HG02943 (cell line): Measurements from ENCODE around the gene KCTD12.
"Not testable (repeated sequence)": the region's sequence is repeated elsewhere in the genome, so short reads cannot be mapped to it uniquely, and the experiment has no call there.

Experiments used
- ATAC-seq: cut with Tn5 transposase; IDR thresholded peaks from one replicate; pipeline ENCODE4 v1.9.1; 2021; ENCODE audit warnings: mild to moderate bottlenecking, low read depth, moderate library complexity; ENCODE audit not compliant: unreplicated experiment

KCTD12 gene

GRCh38 chr13:76886292-76887075 lies at the start of gene KCTD12:
KCTD12 (minus strand) TSS chr13:76886405; CDS start chr13:76886148, 257 bp downstream.
- peak; percentile 66 for ATAC-seq

GRCh38 chr13:76934671-76935070 lies 48.5 kb upstream of the KCTD12 start:
- ATAC-seq = no peak

DNA sequence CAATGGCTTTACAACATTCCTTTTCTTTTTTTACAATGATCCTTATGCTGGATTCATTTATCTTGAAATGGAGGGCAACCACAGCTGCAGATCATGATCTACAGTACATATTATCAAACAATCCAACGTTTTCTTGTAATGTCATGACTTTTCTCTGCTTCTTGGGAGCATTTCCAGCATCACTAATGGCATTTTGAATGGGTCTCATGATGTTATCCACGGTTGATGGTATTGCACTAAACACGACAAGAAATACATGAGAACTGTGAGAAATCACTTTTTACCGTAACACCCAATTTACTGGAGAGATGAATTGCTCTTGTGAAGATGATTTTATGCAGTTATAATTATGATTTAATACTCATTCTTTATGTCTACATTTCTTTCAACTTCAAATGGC lies 45.9 kb upstream of the KCTD12 start:
- ATAC-seq = no peak

DNA sequence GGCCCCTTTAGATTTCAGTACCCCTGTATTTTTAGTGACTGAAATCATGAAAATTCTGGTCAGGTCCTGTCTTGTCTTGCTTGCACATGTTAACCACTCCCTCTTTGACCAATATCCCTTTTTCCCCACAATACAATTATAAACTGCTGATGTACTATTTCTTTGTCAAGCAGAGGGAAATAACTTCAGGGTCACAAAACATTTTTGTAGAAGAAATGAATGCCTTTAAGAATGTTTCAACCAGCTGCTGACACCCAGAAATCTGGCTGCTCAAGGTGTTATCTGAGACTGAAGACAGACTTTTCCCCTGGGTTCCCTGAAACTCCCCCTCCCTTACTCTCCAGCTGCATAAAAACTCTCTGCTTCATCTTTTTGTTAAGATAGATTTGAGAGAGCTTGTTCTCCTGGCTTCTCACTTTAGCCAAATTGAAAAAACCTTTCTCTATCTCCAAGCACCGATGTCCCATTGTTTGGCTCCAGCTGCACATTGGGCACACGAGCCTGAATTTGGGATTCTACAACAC lies 43.7 kb upstream of the KCTD12 start:
- no peak for ATAC-seq

- no peak for ATAC-seq
Observed at GRCh38 chr13:76929320-76929719, 43.1 kb upstream of the KCTD12 start.

GRCh38 chr13:76928456-76928855 lies 42.3 kb upstream of the KCTD12 start:
- no peak for ATAC-seq

DNA sequence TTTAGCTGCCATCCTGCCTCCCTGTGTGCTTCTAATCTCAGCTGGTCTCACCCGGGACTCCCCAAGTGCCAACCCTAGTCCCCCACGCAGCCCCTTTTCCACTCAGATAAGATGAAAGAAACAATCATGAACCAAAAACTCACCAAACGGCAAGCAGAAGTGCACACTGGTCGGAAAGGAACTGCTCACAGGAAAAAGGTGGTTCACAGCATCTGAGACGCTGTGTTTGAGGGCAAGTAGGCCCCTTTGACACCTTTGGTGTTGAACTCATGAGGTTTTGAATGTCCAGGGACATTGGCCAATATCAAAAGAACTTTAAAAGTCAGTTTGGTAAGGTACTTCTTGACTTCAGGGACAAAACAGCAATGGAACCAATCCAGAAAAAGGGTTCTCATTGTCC lies 41.8 kb upstream of the KCTD12 start:
- ATAC-seq = no peak

GRCh38 chr13:76925115-76925514 lies 38.9 kb upstream of the KCTD12 start:
- ATAC-seq = no peak

DNA sequence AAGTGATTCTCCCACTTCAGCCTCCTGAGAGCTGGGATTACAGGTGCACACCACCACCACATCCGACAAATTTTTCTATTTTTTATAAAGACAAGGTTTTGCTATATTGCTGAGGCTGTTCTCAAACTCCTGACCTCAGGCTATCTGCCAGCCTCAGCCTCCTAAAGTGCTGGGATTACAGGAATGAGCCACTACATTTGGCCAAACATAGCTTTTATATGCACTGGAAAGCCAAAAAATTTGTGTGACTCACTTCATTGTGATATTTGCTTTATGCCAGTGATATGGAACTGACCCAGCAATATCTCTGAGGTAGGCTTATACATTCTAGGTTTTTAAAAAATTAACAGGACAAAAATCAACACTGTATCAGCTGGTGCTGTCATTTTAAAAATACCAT lies 35.3 kb upstream of the KCTD12 start:
- no peak for ATAC-seq

- ATAC-seq = not testable (repeated sequence)
Observed at GRCh38 chr13:76917755-76918481, 31.7 kb upstream of the KCTD12 start.

DNA sequence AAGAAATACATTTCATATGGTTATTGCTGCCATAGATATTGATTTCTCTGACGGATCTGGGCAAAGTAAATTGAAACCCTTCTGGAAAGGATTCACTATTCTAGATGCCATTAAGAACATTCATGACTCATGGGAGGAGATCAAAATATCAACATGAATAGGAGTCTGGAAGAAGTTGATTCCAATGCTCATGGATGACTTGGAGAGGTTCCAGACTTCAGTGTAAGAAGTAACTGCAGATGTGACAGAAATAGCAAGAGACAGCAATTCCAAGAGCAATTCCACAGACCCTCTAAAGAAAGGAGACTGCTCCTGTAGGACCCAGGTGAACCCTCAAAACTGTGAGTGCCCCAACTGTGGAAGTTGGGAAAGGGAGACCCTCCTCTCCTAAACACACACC lies 30.9 kb upstream of the KCTD12 start:
- no peak for ATAC-seq

DNA sequence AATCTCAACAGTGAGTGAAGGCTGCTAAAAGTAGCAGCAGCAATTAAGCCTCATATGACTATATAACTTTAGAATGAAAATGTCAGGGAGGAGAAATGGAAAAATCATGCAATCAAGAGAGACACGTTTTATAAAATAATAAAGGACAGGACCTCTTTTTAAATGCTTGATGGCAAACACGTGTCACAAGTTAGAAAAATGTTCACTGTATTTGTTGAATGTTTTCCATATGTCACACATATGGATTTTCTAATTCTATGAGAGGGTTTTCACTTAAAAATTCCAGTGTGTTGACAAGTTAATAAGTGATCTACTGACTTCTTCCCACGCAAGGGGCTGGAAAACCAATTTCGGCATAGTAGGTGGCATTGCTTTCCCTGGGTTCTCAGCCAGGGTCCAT lies 27.7 kb upstream of the KCTD12 start:
- ATAC-seq = no peak

DNA sequence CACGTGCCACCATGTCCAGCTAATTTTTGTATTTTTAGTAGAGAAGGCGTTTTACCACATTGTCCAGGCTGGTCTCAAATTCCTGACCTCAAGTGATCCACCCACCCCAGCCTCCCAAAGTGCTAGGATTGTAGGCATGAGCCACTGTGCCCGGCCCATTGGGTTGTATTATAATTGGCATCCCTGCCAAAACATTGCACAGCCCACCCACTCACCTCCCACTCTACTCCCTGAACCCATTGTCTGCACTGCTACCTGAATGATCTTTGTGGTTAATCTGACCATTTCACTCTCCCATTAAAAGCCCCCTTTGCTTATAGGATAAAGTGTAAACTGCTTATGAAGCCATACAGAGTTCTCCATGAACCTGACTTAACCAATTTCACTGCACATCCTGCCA lies 26.3 kb upstream of the KCTD12 start:
- no peak for ATAC-seq

GRCh38 chr13:76904507-76904906 lies 18.3 kb upstream of the KCTD12 start:
- ATAC-seq = no peak

GRCh38 chr13:76903544-76904162 lies 17.4 kb upstream of the KCTD12 start:
- peak; percentile 94 for ATAC-seq

DNA sequence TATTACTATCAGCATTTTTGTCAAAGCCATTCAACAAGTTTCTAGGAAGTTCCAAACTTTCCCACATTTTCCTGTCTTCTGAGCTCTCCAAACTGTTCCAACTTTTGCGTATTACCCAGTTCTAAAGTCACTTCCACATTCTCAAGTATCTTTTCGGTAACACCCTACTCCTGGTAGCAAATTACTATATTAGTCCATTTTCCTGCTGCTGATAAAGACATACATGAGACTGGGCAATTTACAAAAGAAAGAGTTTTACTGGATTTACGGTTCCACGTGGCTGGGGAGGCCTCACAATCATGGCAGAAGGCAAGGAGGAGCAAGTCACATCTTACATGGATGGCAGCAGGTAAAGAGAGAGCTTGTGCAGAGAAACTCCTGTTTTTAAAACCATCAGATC lies 12.9 kb upstream of the KCTD12 start:
- ATAC-seq = not testable (repeated sequence)

DNA sequence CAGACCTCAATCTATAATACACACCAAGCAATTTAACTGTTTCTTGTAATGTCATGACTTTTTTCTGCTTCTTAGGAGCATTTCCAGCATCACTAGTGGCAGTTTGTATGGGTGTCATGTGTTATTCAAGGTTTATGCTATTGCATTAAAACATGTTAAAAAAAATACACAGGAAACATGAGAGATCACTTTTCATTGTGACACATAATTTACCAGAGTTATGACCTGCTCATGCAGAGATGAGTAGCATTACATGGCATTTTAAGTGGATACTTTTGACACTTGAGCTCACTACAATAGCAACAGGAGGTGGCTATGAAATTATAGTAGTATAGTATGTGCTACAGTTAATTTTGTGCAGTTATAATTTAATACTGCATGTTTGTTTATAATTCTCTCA lies 11.0 kb upstream of the KCTD12 start:
- not testable (repeated sequence) for ATAC-seq

DNA sequence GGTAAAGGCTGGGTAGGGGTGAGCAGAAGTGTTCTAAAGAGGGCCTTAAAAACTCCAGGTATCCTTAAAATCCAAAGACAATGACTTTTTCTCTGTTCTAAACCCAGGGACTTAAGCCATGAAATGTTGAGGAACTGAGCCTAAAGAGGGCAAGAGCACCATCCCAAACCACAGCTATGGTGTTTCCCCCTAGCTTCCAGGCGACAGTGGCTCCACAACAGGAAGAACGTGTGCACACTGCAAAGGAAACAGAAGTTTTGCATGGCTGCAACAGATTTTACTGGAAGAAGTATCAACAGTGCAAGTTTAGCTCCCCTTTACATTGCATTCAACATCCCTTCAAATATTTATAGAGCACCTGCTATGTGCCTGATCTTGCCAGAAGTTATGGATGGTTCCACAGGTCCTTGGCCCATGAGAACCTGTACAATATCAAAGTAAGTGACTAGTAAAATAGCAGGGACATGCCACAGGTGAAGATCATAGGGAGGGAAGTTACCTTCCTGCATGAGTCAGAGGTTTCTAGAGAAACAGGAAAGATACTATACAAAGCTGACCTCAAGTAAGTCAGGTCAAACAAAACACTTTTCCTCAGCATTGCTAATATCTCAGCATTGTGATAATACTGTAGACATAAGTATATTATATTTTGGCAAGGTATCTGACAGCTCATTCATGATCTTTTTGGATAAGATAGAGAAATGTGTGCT lies 8.4 kb upstream of the KCTD12 start:
- ATAC-seq = no peak

DNA sequence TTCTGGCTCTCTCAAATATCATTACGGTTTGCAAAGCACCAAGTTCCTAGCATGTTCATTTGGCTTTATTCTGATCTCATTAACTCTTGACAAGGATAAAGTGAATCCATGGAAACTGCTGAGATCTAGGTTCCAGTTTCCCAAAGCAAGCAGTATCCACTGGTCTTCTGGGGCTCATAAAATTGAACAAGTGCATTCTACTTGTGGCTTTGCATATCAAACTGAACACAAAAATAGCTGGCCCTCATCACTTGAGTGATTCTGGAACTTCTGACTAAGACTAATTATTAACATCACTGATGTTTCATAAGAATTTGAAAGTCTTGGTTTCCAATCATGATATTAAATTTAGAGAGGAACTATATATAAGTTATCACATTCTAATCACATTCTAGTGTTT lies 6.3 kb upstream of the KCTD12 start:
- no peak for ATAC-seq

DNA sequence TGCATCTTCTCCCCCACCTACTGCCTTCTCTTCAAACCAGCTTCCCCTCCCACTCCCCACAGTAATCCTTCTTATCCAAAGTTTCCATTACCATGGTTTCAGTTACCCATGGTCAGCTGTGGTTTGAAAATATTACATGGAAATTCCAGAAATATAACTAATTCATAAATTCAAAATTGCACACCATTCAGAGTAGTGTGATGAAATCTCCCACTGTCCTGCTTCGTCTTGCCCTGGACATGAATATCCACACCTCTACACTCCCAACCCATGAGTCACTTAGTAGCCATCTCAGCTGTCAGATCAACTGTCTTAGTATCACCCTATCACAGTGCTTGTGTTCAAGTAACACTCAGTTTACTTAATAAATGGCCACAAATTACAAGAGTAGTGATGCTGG lies 3.8 kb upstream of the KCTD12 start:
- no peak for ATAC-seq

DNA sequence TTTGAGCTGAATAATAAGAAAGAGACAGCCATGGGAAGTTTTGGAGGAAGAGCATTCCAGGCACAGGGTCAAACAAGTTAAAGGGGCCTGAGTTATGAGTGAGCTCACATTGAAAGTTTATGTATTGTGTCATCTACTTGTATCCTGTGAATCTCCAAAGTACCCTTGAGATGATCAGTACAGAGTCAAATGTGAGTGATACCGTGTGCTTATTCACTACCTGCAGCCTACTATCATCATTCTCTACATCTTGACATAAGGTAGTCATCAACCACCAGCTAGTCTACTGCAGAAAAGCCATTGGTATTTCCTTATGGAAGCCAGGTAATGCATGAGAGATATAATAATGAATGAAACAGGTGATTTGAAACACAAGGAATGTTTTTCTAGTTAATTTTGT lies 3.0 kb upstream of the KCTD12 start:
- no peak for ATAC-seq
